ENCODE measurements around the gene RAPGEF2. TPM values are rescaled to one million over a fixed set of nuclear protein-coding genes. Genes with fewer than 3 reads are reported as not detected.

Gene RAPGEF2
- total and polyA plus RNA-seq, 10 of the 15 experiments (the other 5 are each of a cell fraction or from before 2014, with no cell fraction given): 0.31 to 24.0 (median 2.9) TPM

GRCh38 chr4:159358226-159358625, 255.3 kb downstream of the RAPGEF2 start:
- intact Hi-C loops (cut with micrococcal nuclease; ENCODE audit: unreplicated experiment): no loop called here
- DNase-seq (ENCODE audit: low read depth, low spot score): no peak
- WGBS (ENCODE audit: insufficient coverage, insufficient replicate concordance, low lambda C conversion rate, missing lambda C conversion rate): 95% methylated on average over 2 of the region's 2 CpGs
- Histone ChIP-seq H3K4me3 (no peak overlapping the region), H2AFZ (ENCODE audit: control insufficient read depth, low read depth, low read length) (no peak overlapping the region), H3K9me3 (replicated peaks; ENCODE audit: control insufficient read depth, insufficient read depth, low read length) (no peaks in the 10 kb centered on the region), H3K27ac (ENCODE audit: control insufficient read depth, insufficient read depth) (no peak overlapping the region), H3K4me2 (ENCODE audit: control insufficient read depth, insufficient read depth) (no peak overlapping the region), H3K36me3 (ENCODE audit: control insufficient read depth in 2 of 2, insufficient read depth in 2 of 2, low read length in 1 of 2) (peaks cover 2 to 17% of the 10 kb centered on the region in 2 experiments; a peak in 3 of 4 replicates), H3K9ac (ENCODE audit: control insufficient read depth, insufficient read depth, low read length) (no peak overlapping the region), H3K79me2 (ENCODE audit: control insufficient read depth, insufficient read depth, low read length) (no peaks in the 10 kb centered on the region), H3K4me1 (ENCODE audit: control insufficient read depth, insufficient read depth, low read length) (no peaks in the 10 kb centered on the region), H4K20me1 (ENCODE audit: control insufficient read depth, insufficient read depth) (no peaks in the 10 kb centered on the region), H3K27me3 (replicated peaks in 1 of 2; ENCODE audit: control insufficient read depth in 2 of 2, insufficient read depth in 2 of 2, low read length in 1 of 2) (no peaks in the 10 kb centered on the region)
- no TSS peak for BruUV-seq (replicated peaks)
- no peak for TF ChIP-seq SIN3A (IDR thresholded peaks at IDR 0.05; ENCODE audit: low read depth, low read length)
- TF ChIP-seq ATF7 (IDR thresholded peaks at IDR 0.05; ENCODE audit: low read depth): no peak
- no peak for TF ChIP-seq HCFC1 (IDR thresholded peaks at IDR 0.05; ENCODE audit: low read length)
- TF ChIP-seq, protein P1, sequence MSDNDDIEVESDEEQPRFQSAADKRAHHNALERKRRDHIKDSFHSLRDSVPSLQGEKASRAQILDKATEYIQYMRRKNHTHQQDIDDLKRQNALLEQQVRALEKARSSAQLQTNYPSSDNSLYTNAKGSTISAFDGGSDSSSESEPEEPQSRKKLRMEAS (IDR thresholded peaks at IDR 0.05; ENCODE audit: low read depth, low read length): no peak
- TF ChIP-seq ZNF687 (IDR thresholded peaks at IDR 0.05): no peak
- TF ChIP-seq, protein P2, sequence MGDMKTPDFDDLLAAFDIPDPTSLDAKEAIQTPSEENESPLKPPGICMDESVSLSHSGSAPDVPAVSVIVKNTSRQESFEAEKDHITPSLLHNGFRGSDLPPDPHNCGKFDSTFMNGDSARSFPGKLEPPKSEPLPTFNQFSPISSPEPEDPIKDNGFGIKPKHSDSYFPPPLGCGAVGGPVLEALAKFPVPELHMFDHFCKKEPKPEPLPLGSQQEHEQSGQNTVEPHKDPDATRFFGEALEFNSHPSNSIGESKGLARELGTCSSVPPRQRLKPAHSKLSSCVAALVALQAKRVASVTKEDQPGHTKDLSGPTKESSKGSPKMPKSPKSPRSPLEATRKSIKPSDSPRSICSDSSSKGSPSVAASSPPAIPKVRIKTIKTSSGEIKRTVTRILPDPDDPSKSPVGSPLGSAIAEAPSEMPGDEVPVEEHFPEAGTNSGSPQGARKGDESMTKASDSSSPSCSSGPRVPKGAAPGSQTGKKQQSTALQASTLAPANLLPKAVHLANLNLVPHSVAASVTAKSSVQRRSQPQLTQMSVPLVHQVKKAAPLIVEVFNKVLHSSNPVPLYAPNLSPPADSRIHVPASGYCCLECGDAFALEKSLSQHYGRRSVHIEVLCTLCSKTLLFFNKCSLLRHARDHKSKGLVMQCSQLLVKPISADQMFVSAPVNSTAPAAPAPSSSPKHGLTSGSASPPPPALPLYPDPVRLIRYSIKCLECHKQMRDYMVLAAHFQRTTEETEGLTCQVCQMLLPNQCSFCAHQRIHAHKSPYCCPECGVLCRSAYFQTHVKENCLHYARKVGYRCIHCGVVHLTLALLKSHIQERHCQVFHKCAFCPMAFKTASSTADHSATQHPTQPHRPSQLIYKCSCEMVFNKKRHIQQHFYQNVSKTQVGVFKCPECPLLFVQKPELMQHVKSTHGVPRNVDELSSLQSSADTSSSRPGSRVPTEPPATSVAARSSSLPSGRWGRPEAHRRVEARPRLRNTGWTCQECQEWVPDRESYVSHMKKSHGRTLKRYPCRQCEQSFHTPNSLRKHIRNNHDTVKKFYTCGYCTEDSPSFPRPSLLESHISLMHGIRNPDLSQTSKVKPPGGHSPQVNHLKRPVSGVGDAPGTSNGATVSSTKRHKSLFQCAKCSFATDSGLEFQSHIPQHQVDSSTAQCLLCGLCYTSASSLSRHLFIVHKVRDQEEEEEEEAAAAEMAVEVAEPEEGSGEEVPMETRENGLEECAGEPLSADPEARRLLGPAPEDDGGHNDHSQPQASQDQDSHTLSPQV (IDR thresholded peaks at IDR 0.05): no peak
- TF ChIP-seq NR2C2 (IDR thresholded peaks at IDR 0.05; ENCODE audit: borderline replicate concordance, control insufficient read depth, insufficient read length, low read depth): no peak
- in situ Hi-C loops (cut with MboI): no loop called here
- FAIRE-seq: no peak
- ATAC-seq: no peak
- POLR2A ChIA-PET: interaction anchor here (0.6 kb wide), 1 partner anchor 352 kb away, joined by 3 read pairs; no protein-coding TSS in a partner anchor
- SMC1A ChIA-PET (ENCODE audit: uncharacterized antibody, unreplicated experiment): no interaction called here
- CTCF ChIA-PET: no interaction called here
- RAD21 ChIA-PET (ENCODE audit: unreplicated experiment): no interaction called here
